Suprapubic skin (tissue), 4 donors: Measurements from ENCODE around the gene GATA6. TPM values are rescaled to one million over a fixed set of nuclear protein-coding genes. Genes with fewer than 3 reads are reported as not detected.

Experiments used
- DNase-seq, 2 donors: peaks; one replicate each; pipeline ENCODE4 v3.0.0-alpha.2; 2019; ENCODE audit warnings: low spot score in 2 of 2
- H3K27ac ChIP-seq: fragments of 200-600 bp; sonication (generic); one replicate; pipeline ENCODE4 v1.5.1; 2019
- H3K27me3 ChIP-seq: fragments of 200-600 bp; sonication (generic); one replicate; pipeline ENCODE4 v1.5.1; 2019
- H3K36me3 ChIP-seq: fragments of 200-600 bp; sonication (generic); one replicate; pipeline ENCODE4 v1.5.1; 2019
- H3K4me1 ChIP-seq: fragments of 200-600 bp; sonication (generic); one replicate; pipeline ENCODE4 v1.5.1; 2019
- H3K4me3 ChIP-seq: fragments of 200-600 bp; sonication (generic); one replicate; pipeline ENCODE4 v1.5.1; 2019; ENCODE audit warnings: mild to moderate bottlenecking
- H3K9me3 ChIP-seq: fragments of 200-600 bp; sonication (generic); one replicate; pipeline ENCODE4 v1.5.1; 2019
- EP300 ChIP-seq: sonication (generic); formaldehyde crosslinking; IDR thresholded peaks from one replicate; pipeline ENCODE4 v1.6.1; 2017; ENCODE audit warnings: antibody characterized with exemption
- POLR2A ChIP-seq, 2 donors: fragments of 450-650 bp; IDR thresholded peaks; one replicate each; pipeline ENCODE4 v1.6.1; 2017; ENCODE audit warnings: antibody characterized with exemption in 2 of 2, mild to moderate bottlenecking in 2 of 2, moderate library complexity in 2 of 2
- POLR2AphosphoS5 ChIP-seq, 3 donors: sonication (generic); formaldehyde crosslinking; IDR thresholded peaks; one replicate each; pipeline ENCODE4 v1.6.1; 2017; ENCODE audit warnings: antibody characterized with exemption in 3 of 3
- WGBS: methylation state at CpG from one replicate; pipeline ENCODE4 v1.1.5; 2018; 5-methylcytosine and 5-hydroxymethylcytosine counted together
- total RNA-seq, 4 donors: library from RNA; depleted of rRNA; stranded (reverse); fragments of >200 nt; gene quantifications; one replicate each; pipeline ENCODE4 v1.1.0, GENCODE V29; 2016
- TF ChIP-seq, protein P1 (sequence below), 2 donors: fragments of 200-600 bp in 1 of 2; fragments of 450-650 bp in 1 of 2; sonication (generic) in 1 of 2; IDR thresholded peaks; one replicate each; pipeline ENCODE4 v1.5.1; 2016 to 2019; ENCODE audit warnings: antibody characterized with exemption in 2 of 2, mild to moderate bottlenecking in 1 of 2, moderate library complexity in 1 of 2

Gene GATA6
- total RNA-seq, 4 donors from 2014 or later: 2.1 to 3.4 (median 2.6) TPM

DNA sequence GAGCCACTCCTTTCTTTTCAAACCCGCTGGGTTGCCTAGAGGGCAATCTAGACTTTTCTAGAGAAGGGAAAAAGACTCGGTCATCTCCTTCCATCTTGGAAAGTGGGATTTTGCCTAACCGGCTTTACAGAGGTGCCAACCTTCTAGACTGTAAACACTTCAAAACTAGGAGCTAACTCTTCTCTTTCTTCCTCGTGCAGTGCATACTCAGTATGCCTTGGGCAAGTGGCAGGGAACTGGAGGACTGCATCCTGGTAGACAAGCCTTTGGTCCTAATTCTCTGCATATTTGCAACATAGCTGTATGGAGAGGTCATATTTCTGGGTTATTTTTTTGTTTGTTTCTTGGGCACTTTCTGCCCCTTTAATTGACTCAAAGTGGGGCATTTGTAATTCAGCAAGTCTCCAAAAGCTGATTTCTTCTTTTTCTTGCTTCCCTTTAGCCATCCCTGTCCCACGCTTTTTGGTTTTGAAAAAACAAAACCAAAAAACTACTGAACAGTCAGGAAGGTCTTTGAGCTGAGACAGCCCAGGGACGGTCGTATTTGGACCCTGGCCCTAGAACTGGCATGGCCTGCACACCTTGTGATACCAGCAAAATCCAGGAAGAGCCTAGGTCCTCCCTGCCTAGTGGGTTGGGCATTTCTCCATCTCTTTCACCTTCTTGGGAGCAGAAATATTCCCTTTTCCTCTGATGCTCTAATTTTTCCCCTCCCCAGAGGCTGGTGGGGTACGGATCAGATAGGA is 5.8 kb upstream of the GATA6 start:
- TF ChIP-seq POLR2A (IDR thresholded peaks at IDR 0.05): no peak
- TF ChIP-seq POLR2AphosphoS5 (IDR thresholded peaks at IDR 0.05): no peak
- TF ChIP-seq, protein P1, sequence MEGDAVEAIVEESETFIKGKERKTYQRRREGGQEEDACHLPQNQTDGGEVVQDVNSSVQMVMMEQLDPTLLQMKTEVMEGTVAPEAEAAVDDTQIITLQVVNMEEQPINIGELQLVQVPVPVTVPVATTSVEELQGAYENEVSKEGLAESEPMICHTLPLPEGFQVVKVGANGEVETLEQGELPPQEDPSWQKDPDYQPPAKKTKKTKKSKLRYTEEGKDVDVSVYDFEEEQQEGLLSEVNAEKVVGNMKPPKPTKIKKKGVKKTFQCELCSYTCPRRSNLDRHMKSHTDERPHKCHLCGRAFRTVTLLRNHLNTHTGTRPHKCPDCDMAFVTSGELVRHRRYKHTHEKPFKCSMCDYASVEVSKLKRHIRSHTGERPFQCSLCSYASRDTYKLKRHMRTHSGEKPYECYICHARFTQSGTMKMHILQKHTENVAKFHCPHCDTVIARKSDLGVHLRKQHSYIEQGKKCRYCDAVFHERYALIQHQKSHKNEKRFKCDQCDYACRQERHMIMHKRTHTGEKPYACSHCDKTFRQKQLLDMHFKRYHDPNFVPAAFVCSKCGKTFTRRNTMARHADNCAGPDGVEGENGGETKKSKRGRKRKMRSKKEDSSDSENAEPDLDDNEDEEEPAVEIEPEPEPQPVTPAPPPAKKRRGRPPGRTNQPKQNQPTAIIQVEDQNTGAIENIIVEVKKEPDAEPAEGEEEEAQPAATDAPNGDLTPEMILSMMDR (IDR thresholded peaks at IDR 0.05): no peak
- TF ChIP-seq EP300: no peak
- Histone ChIP-seq H3K27ac (no peak overlapping the region), H3K36me3 (no peaks in the 10 kb centered on the region), H3K4me1 (peaks cover 38% of the 10 kb centered on the region), H3K4me3 (no peak overlapping the region), H3K27me3 (peaks cover 95% of the 10 kb centered on the region), H3K9me3 (no peaks in the 10 kb centered on the region)
- WGBS: 54% methylated on average over 8 of the region's 8 CpGs
- no peak for DNase-seq

DNA sequence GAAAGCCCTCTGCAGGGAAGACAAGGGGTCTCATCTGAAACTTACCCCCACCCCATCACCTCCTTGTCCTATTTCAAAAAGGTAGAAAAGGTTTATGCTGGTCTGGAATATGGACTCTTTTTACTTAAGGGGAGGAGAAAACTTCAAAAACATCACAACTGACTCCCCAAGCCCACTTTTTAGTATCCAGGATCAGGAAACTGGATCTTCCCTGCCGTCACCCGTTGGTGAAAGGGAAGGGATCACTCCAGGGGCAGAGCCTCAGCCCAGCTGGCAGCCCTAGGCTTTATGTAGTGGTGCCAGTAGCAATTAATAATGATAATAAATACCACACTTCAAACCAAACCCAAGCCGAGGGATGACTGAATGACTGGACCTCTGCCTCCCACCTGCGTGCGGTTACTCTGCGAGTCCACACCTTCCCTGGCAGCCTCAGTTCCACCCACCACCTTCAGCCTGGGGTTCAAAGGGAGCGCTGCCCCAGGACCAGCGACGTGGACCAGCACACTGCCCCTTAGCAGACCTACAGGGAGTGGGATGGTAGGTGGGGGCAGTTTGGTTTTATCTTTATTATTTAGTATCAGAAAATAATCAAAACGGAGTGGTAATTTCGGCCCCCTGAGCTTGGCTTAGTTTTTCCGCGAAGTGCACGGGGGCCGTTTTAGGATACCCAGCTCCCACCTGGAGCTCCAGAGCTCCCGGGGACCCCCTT is 4.9 kb upstream of the GATA6 start:
- TF ChIP-seq POLR2A (IDR thresholded peaks at IDR 0.05): no peak
- TF ChIP-seq, protein P1 (IDR thresholded peaks at IDR 0.05): no peak
- no peak for TF ChIP-seq EP300
- TF ChIP-seq POLR2AphosphoS5 (IDR thresholded peaks at IDR 0.05): no peak
- 30% methylated on average over 14 of the region's 16 CpGs for WGBS
- DNase-seq: no peak
- H3K4me1 ChIP-seq: peaks cover 47% of the 10 kb centered on the region
- H3K36me3 ChIP-seq: no peaks in the 10 kb centered on the region
- peaks cover 98% of the 10 kb centered on the region for H3K27me3 ChIP-seq
- no peak overlapping the region for H3K4me3 ChIP-seq
- H3K9me3 ChIP-seq: no peaks in the 10 kb centered on the region
- H3K27ac ChIP-seq: no peak overlapping the region

DNA sequence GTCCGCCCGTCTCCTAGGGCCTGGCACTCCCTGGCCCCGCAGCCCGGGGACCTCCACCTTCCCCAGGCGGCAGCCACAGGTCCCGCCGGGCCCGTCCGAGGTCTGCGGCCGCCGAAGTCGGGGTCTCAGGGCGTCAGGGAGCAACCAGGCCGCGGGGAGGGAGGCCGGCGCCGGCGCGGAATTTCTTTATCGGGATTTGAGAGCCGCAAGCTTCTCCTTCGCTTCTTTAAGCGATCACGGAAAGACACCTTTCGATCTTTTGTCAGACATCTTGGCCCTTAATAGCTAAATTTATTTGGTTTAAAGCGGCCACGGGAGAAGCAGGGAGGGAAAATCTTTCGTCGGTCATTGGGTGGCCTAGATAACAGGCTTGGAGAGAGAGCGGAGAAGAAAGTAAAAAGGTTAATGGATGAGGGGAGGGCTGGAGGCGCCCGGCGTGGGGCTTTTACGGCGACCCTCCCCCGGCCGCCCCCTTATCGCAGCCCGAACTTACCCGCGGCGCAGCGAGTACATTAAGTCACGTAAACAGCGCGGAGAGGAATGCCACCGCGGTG is 4.3 kb upstream of the GATA6 start:
- TF ChIP-seq EP300 (no peak), POLR2AphosphoS5 (IDR thresholded peaks at IDR 0.05) (no peak), POLR2A (IDR thresholded peaks at IDR 0.05) (no peak)
- TF ChIP-seq, protein P1 (IDR thresholded peaks at IDR 0.05): no peak
- H3K4me3 ChIP-seq: no peak overlapping the region
- peaks cover 98% of the 10 kb centered on the region for H3K27me3 ChIP-seq
- peaks cover 52% of the 10 kb centered on the region for H3K4me1 ChIP-seq
- no peak overlapping the region for H3K27ac ChIP-seq
- H3K9me3 ChIP-seq: no peaks in the 10 kb centered on the region
- no peak for DNase-seq
- 9% methylated on average over 38 of the region's 50 CpGs for WGBS
- no peaks in the 10 kb centered on the region for H3K36me3 ChIP-seq

DNA sequence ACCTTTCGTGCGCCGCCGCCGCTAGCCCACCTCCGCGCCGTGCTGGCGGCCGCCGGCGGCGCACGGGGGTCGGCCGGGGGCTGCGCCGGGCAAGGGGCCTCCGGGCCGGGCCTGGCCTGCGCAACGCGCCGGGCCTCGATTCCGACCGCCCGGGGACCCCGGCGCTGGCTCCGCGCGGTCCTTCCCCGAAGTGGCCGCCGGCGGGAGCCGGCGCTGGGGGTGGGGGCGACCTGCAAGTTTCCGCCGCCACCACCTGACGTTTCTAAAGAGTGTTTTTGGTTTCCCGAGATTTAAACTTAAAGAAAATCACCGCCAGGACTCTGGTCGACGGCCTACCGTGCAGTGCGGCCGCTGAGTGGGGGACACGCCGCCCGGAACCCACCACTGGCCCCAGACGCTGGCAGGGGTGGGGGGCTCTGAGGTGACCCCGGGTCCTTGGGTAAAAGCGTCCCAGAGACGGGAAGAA is 3.8 kb upstream of the GATA6 start:
- H3K27ac ChIP-seq: no peak overlapping the region
- no peak overlapping the region for H3K4me3 ChIP-seq
- no peak for DNase-seq

More for the DNA sequence above, 3.8 kb upstream of the GATA6 start:
- Histone ChIP-seq H3K27me3 (peaks cover 98% of the 10 kb centered on the region), H3K4me1 (peaks cover 57% of the 10 kb centered on the region), H3K9me3 (no peaks in the 10 kb centered on the region), H3K36me3 (no peaks in the 10 kb centered on the region)
- 15% methylated on average over 28 of the region's 57 CpGs for WGBS
- no peak for TF ChIP-seq POLR2AphosphoS5 (IDR thresholded peaks at IDR 0.05)
- no peak for TF ChIP-seq POLR2A (IDR thresholded peaks at IDR 0.05)
- no peak for TF ChIP-seq EP300
- TF ChIP-seq, protein P1 (IDR thresholded peaks at IDR 0.05): no peak
